Measurements from ENCODE around the gene RGMB.

RGMB gene

DNA sequence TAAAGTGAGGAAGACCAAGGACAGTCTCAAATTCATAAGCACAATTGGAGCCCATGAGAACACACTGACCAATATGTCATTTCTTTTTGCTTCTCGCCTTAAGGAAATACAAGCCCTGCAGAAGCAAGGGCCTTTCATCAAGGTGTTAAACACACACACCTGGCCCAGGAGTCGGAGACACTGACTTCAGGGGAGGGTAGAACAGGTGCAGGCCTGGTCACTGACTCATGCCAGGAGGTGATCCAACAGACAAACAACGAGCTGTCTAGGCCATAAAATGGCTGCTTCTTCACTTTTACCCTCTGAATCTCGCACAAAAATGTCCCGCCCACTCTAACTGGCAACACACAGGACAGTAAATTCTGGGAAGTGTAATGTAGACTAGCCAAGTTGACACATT lies 62.7 kb downstream of the RGMB start:
- no peak for TF ChIP-seq JUND (IDR thresholded peaks at IDR 0.05; ENCODE audit: low read depth)
- in situ Hi-C loops (cut with HindIII; ENCODE audit: low pct_unique_long_range_greater_than_20kb, low sequenced_read_pairs) = no loop called here
- DNase-seq (ENCODE audit: low read depth in 1 of 2, low spot score in 1 of 2) = no peak

DNA sequence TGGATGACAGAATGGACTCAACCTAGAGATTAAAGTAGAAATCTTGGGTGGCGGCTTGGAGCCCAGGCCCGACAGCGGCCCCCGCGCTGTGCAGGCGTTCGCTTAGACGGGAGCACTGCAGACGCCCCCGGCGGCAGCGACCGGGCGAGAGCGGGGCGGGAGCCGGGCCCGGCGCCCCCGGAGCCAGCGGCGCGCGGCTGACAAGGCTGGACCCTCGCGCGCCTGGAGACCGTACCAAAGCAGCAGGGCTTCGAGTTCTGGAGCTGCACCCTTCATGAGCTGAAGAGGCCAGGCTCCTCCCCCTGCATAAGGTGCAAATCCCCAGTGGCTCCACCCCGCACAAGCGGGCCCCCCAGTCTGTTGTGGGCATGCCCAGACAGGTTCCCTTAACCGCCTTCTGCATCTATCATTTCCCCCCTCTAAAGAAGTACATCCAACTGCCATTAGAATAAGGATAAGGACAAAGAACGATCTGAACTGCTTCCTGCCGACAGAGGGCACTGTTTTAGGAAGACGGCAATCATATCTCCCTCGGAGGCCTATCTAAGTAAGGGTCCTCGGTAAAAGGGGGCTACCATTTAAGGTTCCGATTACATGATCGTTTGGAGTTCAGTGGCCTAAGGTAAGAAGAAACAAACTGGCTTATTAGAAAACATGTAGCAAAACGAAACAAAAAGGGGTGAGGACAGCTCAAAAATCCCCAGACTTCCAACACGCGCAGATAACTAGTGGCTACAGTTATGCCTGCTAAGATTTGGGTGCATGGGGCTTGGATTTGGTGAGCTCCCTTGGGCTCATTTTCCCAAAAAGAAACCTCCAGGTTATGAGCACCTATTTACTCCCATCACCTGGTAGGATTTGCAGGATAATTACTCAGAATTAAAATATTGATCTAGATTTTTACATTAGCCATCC lies 66.3 kb downstream of the RGMB start:
- no peak for TF ChIP-seq JUND (IDR thresholded peaks at IDR 0.05; ENCODE audit: low read depth)
- DNase-seq (ENCODE audit: low read depth in 1 of 2, low spot score in 1 of 2) = no peak
- in situ Hi-C loops (cut with HindIII; ENCODE audit: low pct_unique_long_range_greater_than_20kb, low sequenced_read_pairs) = no loop called here

DNA sequence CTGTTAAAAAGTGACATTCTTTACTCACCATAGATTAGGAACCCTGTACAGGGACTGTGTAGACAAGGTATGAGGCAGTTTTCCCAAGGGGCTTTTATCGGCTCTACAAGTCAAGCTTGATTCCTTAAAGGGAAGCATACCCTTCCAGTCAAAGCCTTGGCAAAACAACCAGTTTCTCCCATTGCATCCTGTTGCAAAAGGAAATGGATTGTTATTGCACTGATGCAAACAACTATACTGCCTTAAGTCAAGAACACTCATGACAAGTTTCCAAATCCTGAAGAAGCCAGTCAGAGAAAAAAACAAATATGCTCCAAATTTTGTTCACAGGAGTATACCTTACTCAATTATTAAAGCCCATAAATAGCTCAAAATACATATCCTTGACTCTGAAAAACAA lies 67.5 kb downstream of the RGMB start:
- no peak for TF ChIP-seq JUND (IDR thresholded peaks at IDR 0.05; ENCODE audit: low read depth)
- in situ Hi-C loops (cut with HindIII; ENCODE audit: low pct_unique_long_range_greater_than_20kb, low sequenced_read_pairs) = no loop called here
- peak in 1 of 2 experiments; percentile 9 for DNase-seq (ENCODE audit: low read depth in 1 of 2, low spot score in 1 of 2)

DNA sequence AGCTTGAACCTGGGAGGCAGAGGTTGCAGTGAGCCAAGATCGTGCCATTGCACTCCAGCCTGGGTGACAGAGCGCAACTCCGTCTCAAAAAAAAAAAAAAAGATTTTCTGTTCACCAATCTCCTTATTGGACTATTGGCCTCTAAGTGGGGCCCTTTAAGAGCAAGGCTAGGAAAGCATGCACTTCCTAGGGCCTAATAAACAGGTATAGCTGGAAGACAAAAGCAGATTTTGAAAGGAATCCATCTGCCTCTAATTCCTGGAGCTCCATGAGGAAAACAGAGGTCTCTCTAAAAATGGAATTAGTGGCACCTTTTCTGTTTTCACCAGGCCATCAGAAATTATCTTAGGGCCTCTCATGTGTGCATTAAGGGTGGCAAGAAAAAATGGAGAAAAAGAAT lies 70.0 kb downstream of the RGMB start:
- TF ChIP-seq JUND (IDR thresholded peaks at IDR 0.05; ENCODE audit: low read depth) = no peak
- no peak for DNase-seq (ENCODE audit: low read depth in 1 of 2, low spot score in 1 of 2)
- in situ Hi-C loops (cut with HindIII; ENCODE audit: low pct_unique_long_range_greater_than_20kb, low sequenced_read_pairs) = no loop called here

DNA sequence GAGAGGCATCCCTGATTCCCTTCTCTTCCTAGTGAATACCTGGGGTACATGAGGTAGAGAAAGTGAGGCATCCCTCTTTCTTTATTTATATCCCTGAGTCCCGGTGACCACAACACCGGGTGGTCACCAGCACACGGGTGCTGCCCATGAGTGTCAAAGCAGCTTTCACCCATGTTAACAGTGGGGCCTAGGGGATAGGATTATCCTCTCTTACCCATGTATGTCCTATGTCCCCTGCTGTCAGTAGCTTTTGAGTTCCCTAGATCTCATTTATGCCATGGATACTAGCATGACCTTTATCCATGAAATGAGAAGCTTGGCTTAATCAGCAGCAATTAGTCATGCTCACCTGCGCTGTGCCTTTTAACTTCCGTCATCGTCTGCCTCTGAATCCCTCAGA lies 71.4 kb downstream of the RGMB start:
- no peak for TF ChIP-seq JUND (IDR thresholded peaks at IDR 0.05; ENCODE audit: low read depth)
- DNase-seq (ENCODE audit: low read depth in 1 of 2, low spot score in 1 of 2) = no peak
- in situ Hi-C loops (cut with HindIII; ENCODE audit: low pct_unique_long_range_greater_than_20kb, low sequenced_read_pairs) = no loop called here

DNA sequence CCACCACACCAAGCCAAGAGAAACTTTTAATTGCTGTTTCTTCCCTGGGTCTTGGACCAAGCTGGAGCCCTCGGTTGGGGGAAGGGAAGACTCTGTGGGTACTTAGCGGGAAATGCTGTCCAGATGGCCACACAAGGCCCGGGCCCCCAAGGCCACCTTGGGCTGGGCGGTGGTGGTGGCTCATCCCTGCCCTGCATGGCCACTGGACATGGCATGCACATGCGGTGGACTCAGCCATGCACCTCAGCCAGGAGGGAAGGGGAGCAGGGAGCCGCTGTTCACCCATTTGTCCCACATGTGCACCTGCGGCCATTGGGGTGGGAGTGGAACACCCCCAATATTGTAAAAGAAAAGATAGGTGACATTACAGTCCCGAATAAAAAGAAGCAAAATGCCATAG lies 72.4 kb downstream of the RGMB start:
- in situ Hi-C loops (cut with HindIII; ENCODE audit: low pct_unique_long_range_greater_than_20kb, low sequenced_read_pairs) = no loop called here
- no peak for DNase-seq (ENCODE audit: low read depth in 1 of 2, low spot score in 1 of 2)
- no peak for TF ChIP-seq JUND (IDR thresholded peaks at IDR 0.05; ENCODE audit: low read depth)
